Measurements from ENCODE around the gene ABCB4. TPM values are rescaled to one million over a fixed set of nuclear protein-coding genes. Genes with fewer than 3 reads are reported as not detected.
A peak's percentile ranks its signal among the peaks of the same experiment; 100 is the strongest.

ABCB4 gene
- total RNA-seq, 1 experiment from 2014 or later, result 0.20 TPM

GRCh38 chr7:87380905-87381304, 94.6 kb downstream of the ABCB4 start:
- Histone ChIP-seq H3K23ac (ENCODE audit: insufficient read length, low read depth, low read length) (no peak overlapping the region), H4K5ac (ENCODE audit: insufficient read length, low read depth, low read length) (no peak overlapping the region), H2BK5ac (ENCODE audit: insufficient read length, low read length) (no peak overlapping the region), H2AK5ac (ENCODE audit: insufficient read length, low read length) (no peak overlapping the region), H4K91ac (ENCODE audit: insufficient read length, low read depth, low read length) (no peak overlapping the region), H3T11ph (ENCODE audit: low read length) (no peak overlapping the region), H3K56ac (ENCODE audit: insufficient read length, low read depth, low read length) (no peak overlapping the region), H3K9me3 (ENCODE audit: control insufficient read depth, low read depth, low read length) (no peaks in the 10 kb centered on the region), H2AFZ (ENCODE audit: low read length) (no peak overlapping the region), H2BK12ac (ENCODE audit: insufficient read length, low read depth, low read length) (no peak overlapping the region), H4K8ac (replicated peaks; ENCODE audit: insufficient read length, low read depth, low read length) (no peak overlapping the region), H3K23me2 (ENCODE audit: insufficient read length, low read depth, low read length, poor library complexity, severe bottlenecking) (no peaks in the 10 kb centered on the region), H3K27me3 (ENCODE audit: insufficient read depth, low read length) (no peaks in the 10 kb centered on the region), H3K18ac (ENCODE audit: insufficient read length, low read depth, low read length) (no peak overlapping the region), H3K14ac (ENCODE audit: insufficient read depth, low read length) (no peak overlapping the region), H2BK120ac (ENCODE audit: low read depth, low read length, poor library complexity, severe bottlenecking) (no peak overlapping the region), H2BK15ac (ENCODE audit: low read depth, low read length) (no peak overlapping the region), H3K79me1 (ENCODE audit: insufficient read depth, low read depth, low read length, poor library complexity, severe bottlenecking) (no peaks in the 10 kb centered on the region), H3K79me2 (ENCODE audit: insufficient read depth, low read length) (no peaks in the 10 kb centered on the region), H4K20me1 (ENCODE audit: control insufficient read depth, insufficient read depth, insufficient read length) (no peaks in the 10 kb centered on the region), H3K4me2 (ENCODE audit: insufficient read depth, insufficient read length, low read length) (no peak overlapping the region), H3K27ac (ENCODE audit: insufficient read length, low read depth, low read length) (no peak overlapping the region), H2BK20ac (ENCODE audit: low read depth, low read length, poor library complexity, severe bottlenecking) (no peak overlapping the region), H3K9ac (ENCODE audit: extremely low read depth, insufficient read length, low read length) (no peak overlapping the region), H3K4me1 (ENCODE audit: insufficient read depth, low read length) (no peaks in the 10 kb centered on the region), H3K4ac (ENCODE audit: low read depth, low read length) (no peak overlapping the region)
- no peak for DNase-seq
- Mint-ChIP-seq H3K27ac (0 out of 7 replicates have a peak overlapping the region, but pooled peaks of 1 of the 3 experiments have one; percentile 7), H3K4me1 (no peaks in the 10 kb centered on the region), H3K36me3 (ENCODE audit: insufficient read depth in 1 of 3, low read depth in 3 of 3) (peaks cover 17 to 30% (median 21%) of the 10 kb centered on the region in 3 experiments), H3K4me3 (no peak overlapping the region), H3K27me3 (ENCODE audit: low read depth) (no peaks in the 10 kb centered on the region), H3K9me3 (peaks cover 10 to 13% of the 10 kb centered on the region in 2 experiments; a peak in 2 of 5 replicates)
- WGBS (ENCODE audit: extremely low coverage, insufficient read length, low lambda C conversion rate), result no CpG with 5 or more reads among the region's 5 CpGs
- no peak for TF ChIP-seq CTCF (conservative IDR thresholded peaks at IDR 0.05)
